ENCODE measurements around the gene RNPEPL1. TPM values are rescaled to one million over a fixed set of nuclear protein-coding genes. Genes with fewer than 3 reads are reported as not detected.
A peak's percentile ranks its signal among the peaks of the same experiment; 100 is the strongest.
"Not testable (repeated sequence)": the region's sequence is repeated elsewhere in the genome, so short reads cannot be mapped to it uniquely, and the experiment has no call there.

RNPEPL1 gene
- total RNA-seq, 1 donor from 2014 or later = 20.8 TPM

GRCh38 chr2:240538031-240538780 is 30.1 kb upstream of the RNPEPL1 start:
- DNase-seq (ENCODE audit: low read depth, low spot score) = no peak

- not testable (repeated sequence) for DNase-seq (ENCODE audit: low read depth, low spot score)
These were observed 29.2 kb upstream of the RNPEPL1 start for GRCh38 chr2:240539101-240539500.

GRCh38 chr2:240539906-240540305 is 28.4 kb upstream of the RNPEPL1 start:
- DNase-seq (ENCODE audit: low read depth, low spot score) = no peak

GRCh38 chr2:240551288-240551687 is 17.0 kb upstream of the RNPEPL1 start:
- no peak for DNase-seq (ENCODE audit: low read depth, low spot score)

GRCh38 chr2:240551811-240552210 is 16.5 kb upstream of the RNPEPL1 start:
- no peak for DNase-seq (ENCODE audit: low read depth, low spot score)

- no peak for DNase-seq (ENCODE audit: low read depth, low spot score)
These were observed 14.3 kb upstream of the RNPEPL1 start for GRCh38 chr2:240553956-240554480.

GRCh38 chr2:240554767-240555493 is 13.4 kb upstream of the RNPEPL1 start:
- DNase-seq (ENCODE audit: low read depth, low spot score) = no peak

GRCh38 chr2:240555541-240556250 is 12.6 kb upstream of the RNPEPL1 start:
- DNase-seq (ENCODE audit: low read depth, low spot score) = no peak

- DNase-seq (ENCODE audit: low read depth, low spot score) = no peak
These were observed 11.7 kb upstream of the RNPEPL1 start for GRCh38 chr2:240556553-240557100.

- DNase-seq (ENCODE audit: low read depth, low spot score) = no peak
These were observed 11.1 kb upstream of the RNPEPL1 start for GRCh38 chr2:240557101-240557751.

- DNase-seq (ENCODE audit: low read depth, low spot score) = peak; percentile 33
These were observed 10.5 kb upstream of the RNPEPL1 start, which contains the start of gene ANKMY1 for GRCh38 chr2:240557808-240558207. TSS of gene ANKMY1 (minus strand) at chr2:240557988. CDS start at chr2:240557335, 653 bp downstream.

GRCh38 chr2:240558236-240558761 is 10.0 kb upstream of the RNPEPL1 start:
- DNase-seq (ENCODE audit: low read depth, low spot score) = no peak

- DNase-seq (ENCODE audit: low read depth, low spot score) = no peak
These were observed 9.0 kb upstream of the RNPEPL1 start for GRCh38 chr2:240559286-240559685.

- peak; percentile 51 for DNase-seq (ENCODE audit: low read depth, low spot score)
These were observed 8.2 kb upstream of the RNPEPL1 start, which contains the start of gene DUSP28 for GRCh38 chr2:240560084-240560479. TSS of gene DUSP28 (plus strand) at chr2:240560357. CDS start at chr2:240560685, 328 bp downstream.

- peak; percentile 92 for DNase-seq (ENCODE audit: low read depth, low spot score)
These were observed 7.6 kb upstream of the RNPEPL1 start for GRCh38 chr2:240560480-240561324.

- no peak for DNase-seq (ENCODE audit: low read depth, low spot score)
These were observed 6.8 kb upstream of the RNPEPL1 start for GRCh38 chr2:240561325-240561971.

GRCh38 chr2:240563231-240563630 is 5.1 kb upstream of the RNPEPL1 start:
- not testable (repeated sequence) for DNase-seq (ENCODE audit: low read depth, low spot score)

GRCh38 chr2:240563951-240564560 is 4.2 kb upstream of the RNPEPL1 start:
- DNase-seq (ENCODE audit: low read depth, low spot score) = no peak
